Testis (tissue), 2 donors: ENCODE results near the gene CXCR3.

Experiments used
- POLR2A ChIP-seq: fragments of 450-650 bp; IDR thresholded peaks from one replicate; pipeline ENCODE4 v1.6.1; 2017; ENCODE audit warnings: antibody characterized with exemption, mild to moderate bottlenecking, moderate library complexity
- TF ChIP-seq, protein P1 (sequence below), 3 experiments: fragments of 450-650 bp in 2 of 3; fragments of 200-600 bp in 1 of 3; sonication (generic) in 1 of 3; IDR thresholded peaks; one replicate each; pipeline ENCODE4 v1.5.1; 2016 to 2019; ENCODE audit warnings: antibody characterized with exemption in 3 of 3, mild to moderate bottlenecking in 2 of 3, moderate library complexity in 1 of 3

DNA sequence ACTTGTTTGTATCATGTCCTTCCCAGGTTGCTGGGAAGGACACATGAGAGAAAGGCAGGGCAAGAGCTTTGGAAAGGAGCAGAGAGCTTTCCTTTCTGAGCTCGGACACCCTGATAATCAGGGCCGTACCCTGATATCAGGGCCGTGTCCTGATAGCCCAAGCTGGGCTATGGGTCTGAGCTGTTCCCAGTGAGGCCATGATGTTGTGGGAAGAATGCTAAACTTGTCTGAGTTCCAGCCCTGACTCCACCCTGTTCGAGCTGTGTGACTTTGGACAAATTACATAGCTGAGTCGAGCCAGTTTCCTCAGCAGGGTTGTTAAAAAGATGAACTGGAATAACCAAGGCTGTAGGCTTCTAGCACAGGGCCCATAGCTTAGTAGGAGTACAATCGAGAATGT lies 3.3 kb upstream of the CXCR3 start:
- TF ChIP-seq, protein P1, sequence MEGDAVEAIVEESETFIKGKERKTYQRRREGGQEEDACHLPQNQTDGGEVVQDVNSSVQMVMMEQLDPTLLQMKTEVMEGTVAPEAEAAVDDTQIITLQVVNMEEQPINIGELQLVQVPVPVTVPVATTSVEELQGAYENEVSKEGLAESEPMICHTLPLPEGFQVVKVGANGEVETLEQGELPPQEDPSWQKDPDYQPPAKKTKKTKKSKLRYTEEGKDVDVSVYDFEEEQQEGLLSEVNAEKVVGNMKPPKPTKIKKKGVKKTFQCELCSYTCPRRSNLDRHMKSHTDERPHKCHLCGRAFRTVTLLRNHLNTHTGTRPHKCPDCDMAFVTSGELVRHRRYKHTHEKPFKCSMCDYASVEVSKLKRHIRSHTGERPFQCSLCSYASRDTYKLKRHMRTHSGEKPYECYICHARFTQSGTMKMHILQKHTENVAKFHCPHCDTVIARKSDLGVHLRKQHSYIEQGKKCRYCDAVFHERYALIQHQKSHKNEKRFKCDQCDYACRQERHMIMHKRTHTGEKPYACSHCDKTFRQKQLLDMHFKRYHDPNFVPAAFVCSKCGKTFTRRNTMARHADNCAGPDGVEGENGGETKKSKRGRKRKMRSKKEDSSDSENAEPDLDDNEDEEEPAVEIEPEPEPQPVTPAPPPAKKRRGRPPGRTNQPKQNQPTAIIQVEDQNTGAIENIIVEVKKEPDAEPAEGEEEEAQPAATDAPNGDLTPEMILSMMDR (IDR thresholded peaks at IDR 0.05): no peak
- TF ChIP-seq POLR2A: no peak
